HepG2 (cell line): ENCODE data around the gene MRPL27.

ENCODE experiments used
- BRD4 ChIP-seq: sonication (generic); formaldehyde crosslinking; IDR thresholded peaks from 2 replicates; pipeline ENCODE4 v1.4.0; 2020; ENCODE audit warnings: missing genetic modification reagents
- FOXO1 ChIP-seq: sonication (generic); formaldehyde crosslinking; IDR thresholded peaks from 2 replicates; pipeline ENCODE4 v1.4.0; 2020; ENCODE audit warnings: missing genetic modification reagents
- HDAC2 ChIP-seq: sonication (generic); formaldehyde crosslinking; IDR thresholded peaks from 2 replicates; pipeline ENCODE4 v1.4.0; 2020; ENCODE audit warnings: missing genetic modification reagents
- JUN ChIP-seq: sonication (generic); formaldehyde crosslinking; IDR thresholded peaks from 2 replicates; pipeline ENCODE4 v1.4.0; 2020; ENCODE audit warnings: mild to moderate bottlenecking, missing genetic modification reagents
- RAD51 ChIP-seq: fragments of 450-650 bp; IDR thresholded peaks from 2 replicates; pipeline ENCODE4 v1.6.1; 2016; ENCODE audit warnings: borderline replicate concordance
- TEAD2 ChIP-seq: sonication (generic); formaldehyde crosslinking; IDR thresholded peaks from 2 replicates; pipeline ENCODE4 v1.9.0; 2021; ENCODE audit warnings: missing genetic modification reagents
- ZFP91 ChIP-seq: sonication (generic); formaldehyde crosslinking; IDR thresholded peaks from 2 replicates; pipeline ENCODE4 v1.9.0; 2022; ENCODE audit warnings: missing genetic modification reagents, mild to moderate bottlenecking, borderline replicate concordance
- ZNF788 ChIP-seq: sonication (generic); formaldehyde crosslinking; IDR thresholded peaks from 2 replicates; pipeline ENCODE4 v1.5.0; 2020; ENCODE audit warnings: mild to moderate bottlenecking, missing genetic modification reagents, borderline replicate concordance
- TF ChIP-seq, protein P1 (sequence below): sonication (generic); formaldehyde crosslinking; IDR thresholded peaks from 2 replicates; pipeline ENCODE4 v1.4.0; 2020; ENCODE audit warnings: missing genetic modification reagents
- TF ChIP-seq, protein P2 (sequence below): sonication (generic); formaldehyde crosslinking; IDR thresholded peaks from 2 replicates; pipeline ENCODE4 v1.5.0; 2020; ENCODE audit warnings: mild to moderate bottlenecking, missing genetic modification reagents, moderate library complexity

DNA sequence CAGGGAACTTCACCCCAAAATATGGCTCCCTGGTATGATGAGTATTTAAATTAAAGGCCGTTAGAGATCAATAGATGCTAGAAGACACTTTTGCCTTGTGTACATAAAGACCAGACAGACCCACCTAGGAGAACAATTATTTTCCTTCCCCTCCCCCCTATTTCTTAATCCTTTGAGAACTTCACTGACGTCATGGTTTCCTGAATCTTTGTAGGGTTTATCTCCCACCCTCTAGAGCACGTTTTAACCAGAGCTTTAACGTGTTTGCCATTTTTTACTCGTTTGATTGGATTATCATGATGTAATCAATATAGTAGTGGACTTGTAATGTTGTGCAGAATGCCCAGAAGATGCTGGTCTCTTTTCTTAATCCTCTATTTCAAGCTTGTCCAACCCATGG, 49.9 kb downstream of the MRPL27 start:
- no peak for TF ChIP-seq RAD51
- TF ChIP-seq ZNF788 (CRISPR knock-in tag): no peak
- TF ChIP-seq HDAC2 (CRISPR knock-in tag): no peak
- TF ChIP-seq ZFP91: no peak
- no peak for TF ChIP-seq TEAD2 (CRISPR knock-in tag)
- TF ChIP-seq, protein P1, sequence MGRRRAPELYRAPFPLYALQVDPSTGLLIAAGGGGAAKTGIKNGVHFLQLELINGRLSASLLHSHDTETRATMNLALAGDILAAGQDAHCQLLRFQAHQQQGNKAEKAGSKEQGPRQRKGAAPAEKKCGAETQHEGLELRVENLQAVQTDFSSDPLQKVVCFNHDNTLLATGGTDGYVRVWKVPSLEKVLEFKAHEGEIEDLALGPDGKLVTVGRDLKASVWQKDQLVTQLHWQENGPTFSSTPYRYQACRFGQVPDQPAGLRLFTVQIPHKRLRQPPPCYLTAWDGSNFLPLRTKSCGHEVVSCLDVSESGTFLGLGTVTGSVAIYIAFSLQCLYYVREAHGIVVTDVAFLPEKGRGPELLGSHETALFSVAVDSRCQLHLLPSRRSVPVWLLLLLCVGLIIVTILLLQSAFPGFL: no peak
- TF ChIP-seq FOXO1: no peak
- no peak for TF ChIP-seq JUN (CRISPR knock-in tag)
- TF ChIP-seq, protein P2, sequence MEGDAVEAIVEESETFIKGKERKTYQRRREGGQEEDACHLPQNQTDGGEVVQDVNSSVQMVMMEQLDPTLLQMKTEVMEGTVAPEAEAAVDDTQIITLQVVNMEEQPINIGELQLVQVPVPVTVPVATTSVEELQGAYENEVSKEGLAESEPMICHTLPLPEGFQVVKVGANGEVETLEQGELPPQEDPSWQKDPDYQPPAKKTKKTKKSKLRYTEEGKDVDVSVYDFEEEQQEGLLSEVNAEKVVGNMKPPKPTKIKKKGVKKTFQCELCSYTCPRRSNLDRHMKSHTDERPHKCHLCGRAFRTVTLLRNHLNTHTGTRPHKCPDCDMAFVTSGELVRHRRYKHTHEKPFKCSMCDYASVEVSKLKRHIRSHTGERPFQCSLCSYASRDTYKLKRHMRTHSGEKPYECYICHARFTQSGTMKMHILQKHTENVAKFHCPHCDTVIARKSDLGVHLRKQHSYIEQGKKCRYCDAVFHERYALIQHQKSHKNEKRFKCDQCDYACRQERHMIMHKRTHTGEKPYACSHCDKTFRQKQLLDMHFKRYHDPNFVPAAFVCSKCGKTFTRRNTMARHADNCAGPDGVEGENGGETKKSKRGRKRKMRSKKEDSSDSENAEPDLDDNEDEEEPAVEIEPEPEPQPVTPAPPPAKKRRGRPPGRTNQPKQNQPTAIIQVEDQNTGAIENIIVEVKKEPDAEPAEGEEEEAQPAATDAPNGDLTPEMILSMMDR (CRISPR knock-in tag): no peak
- no peak for TF ChIP-seq BRD4
